Subcutaneous abdominal adipose tissue (tissue), 5 donors: Measurements from ENCODE around the gene MYO6.

Experiments used
- H3K27ac ChIP-seq: one replicate; pipeline ENCODE4 v1.7.0; 2013; ENCODE audit warnings: low read depth, mild to moderate bottlenecking, inconsistent platforms, low read length, moderate library complexity
- H3K27me3 ChIP-seq, 5 donors: one replicate each; pipeline ENCODE4 v1.7.0; 2013; ENCODE audit warnings: low read length in 5 of 5, inconsistent platforms in 1 of 5; ENCODE audit not compliant: control insufficient read depth in 5 of 5, insufficient read depth in 4 of 5
- H3K36me3 ChIP-seq, 5 donors: one replicate each; pipeline ENCODE4 v1.7.0; 2013; ENCODE audit warnings: low read length in 5 of 5; ENCODE audit not compliant: control insufficient read depth in 5 of 5, insufficient read depth in 5 of 5
- H3K4me1 ChIP-seq, 5 donors: one replicate each; pipeline ENCODE4 v1.7.0; 2013; ENCODE audit warnings: low read length in 5 of 5, mild to moderate bottlenecking in 3 of 5, moderate library complexity in 1 of 5; ENCODE audit not compliant: control insufficient read depth in 5 of 5, insufficient read depth in 5 of 5
- H3K4me3 ChIP-seq, 5 donors: one replicate each; pipeline ENCODE4 v1.7.0; 2013; ENCODE audit warnings: low read length in 5 of 5, low read depth in 1 of 5
- H3K9ac ChIP-seq, 5 donors: one replicate each; pipeline ENCODE4 v1.7.0; 2013; ENCODE audit warnings: low read length in 5 of 5, mild to moderate bottlenecking in 4 of 5, moderate library complexity in 3 of 5
- H3K9me3 ChIP-seq, 5 donors: one replicate each; pipeline ENCODE4 v1.7.0; 2013; ENCODE audit warnings: low read length in 5 of 5; ENCODE audit not compliant: control insufficient read depth in 5 of 5
- donor health status: healthy.
- donor health status: healthy.
- donor health status: healthy.
- donor health status: healthy.
- donor health status: healthy.

Gene MYO6

DNA sequence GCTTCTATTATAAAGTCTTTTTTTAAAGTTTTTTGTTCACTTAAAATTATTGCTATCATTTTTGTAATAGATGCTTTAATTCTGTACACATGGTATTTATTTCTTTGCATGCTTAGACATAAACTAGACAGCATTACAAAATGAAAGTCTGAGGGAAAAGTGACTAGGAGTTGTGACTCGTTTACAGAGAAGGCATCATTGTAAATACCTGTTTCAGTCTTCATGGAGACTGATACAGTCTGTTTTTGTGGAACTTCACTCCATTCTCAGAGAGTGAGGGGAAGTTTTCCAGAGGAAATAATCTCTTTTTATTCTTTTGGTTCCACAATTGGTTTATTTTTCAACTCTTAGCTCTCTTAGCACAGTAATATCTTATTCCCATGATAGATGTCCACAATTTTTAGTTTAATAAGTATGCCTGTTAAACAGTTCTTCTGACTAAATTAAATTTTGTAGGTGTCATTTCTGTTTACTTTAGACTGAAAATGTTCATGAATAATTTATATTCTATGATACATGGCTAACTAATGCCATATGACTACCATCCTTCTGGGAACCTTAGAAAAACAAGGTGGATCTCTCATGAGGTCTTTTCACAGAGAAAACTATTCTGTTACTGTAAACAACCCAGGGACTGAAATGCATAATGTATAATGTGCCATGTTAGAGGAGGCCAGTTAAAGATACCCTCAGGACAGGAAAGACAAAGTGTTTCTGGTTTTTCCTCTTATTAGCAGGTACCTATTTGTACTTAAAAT, 69.2 kb downstream of the MYO6 start:
- Histone ChIP-seq H3K4me1 (no peaks in the 10 kb centered on the region), H3K9ac (no peak overlapping the region), H3K4me3 (no peak overlapping the region), H3K36me3 (peaks cover 0 to 8% (median 3%) of the 10 kb centered on the region in 5 donors), H3K9me3 (no peaks in the 10 kb centered on the region), H3K27ac (no peak overlapping the region), H3K27me3 (no peaks in the 10 kb centered on the region)

DNA sequence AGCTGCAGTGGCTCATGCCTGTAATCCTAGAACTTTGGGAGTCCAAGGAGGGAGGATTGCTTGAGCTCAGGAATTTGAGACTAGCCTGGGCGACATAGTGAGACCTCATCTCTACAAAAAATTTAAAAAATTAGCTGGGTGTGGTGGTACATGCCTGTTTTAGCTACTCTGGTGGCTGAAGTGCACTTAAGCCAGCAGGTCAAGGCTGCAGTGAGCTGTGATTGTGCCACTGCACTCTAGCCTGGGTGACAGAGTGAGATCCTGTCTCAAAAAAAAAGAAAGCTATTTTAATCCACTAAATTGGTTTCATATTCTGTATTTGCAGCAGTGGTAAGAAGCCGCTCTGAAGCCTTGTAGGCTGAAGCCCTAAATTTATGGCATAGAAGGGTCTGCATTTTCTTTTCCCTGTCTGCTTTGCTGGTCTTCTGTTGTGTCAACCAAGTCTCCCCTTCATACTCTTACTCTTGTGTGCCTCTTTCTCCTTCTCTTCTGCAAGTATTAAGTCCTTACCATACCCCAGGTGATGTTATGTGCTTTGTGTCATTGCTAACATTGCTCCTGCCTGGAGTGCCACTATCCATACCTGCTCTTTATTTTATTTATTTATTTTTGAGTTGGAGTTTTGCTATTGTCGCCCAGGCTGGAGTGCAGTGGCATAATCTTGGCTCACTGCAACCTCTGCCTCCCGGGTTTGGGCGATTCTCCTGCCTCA, 70.9 kb downstream of the MYO6 start:
- Histone ChIP-seq H3K27me3 (no peaks in the 10 kb centered on the region), H3K36me3 (peaks cover 0 to 7% (median 2%) of the 10 kb centered on the region in 5 donors), H3K4me3 (no peak overlapping the region), H3K9ac (no peak overlapping the region), H3K27ac (no peak overlapping the region), H3K4me1 (no peaks in the 10 kb centered on the region), H3K9me3 (no peaks in the 10 kb centered on the region)

DNA sequence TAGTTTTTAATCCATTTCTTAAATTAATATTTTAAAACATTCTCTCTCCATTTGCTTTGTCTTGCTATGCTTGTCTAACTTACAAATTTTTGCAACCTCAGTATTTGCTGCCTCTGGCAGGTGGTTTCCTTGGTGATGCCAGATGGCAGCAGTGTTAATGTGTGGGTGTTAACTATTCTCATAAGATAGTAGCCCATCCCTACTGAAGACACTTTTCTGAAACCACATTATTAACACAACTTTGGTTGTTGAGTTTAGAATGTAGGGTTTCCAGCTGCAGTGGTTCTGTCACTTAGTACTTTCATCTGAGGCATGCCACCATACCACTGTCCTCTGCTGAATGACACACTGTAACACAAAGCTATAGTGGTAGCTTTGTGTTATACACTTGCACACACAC, 75.1 kb downstream of the MYO6 start:
- no peaks in the 10 kb centered on the region for H3K27me3 ChIP-seq
- H3K36me3 ChIP-seq, result peaks cover 0 to 7% (median 2%) of the 10 kb centered on the region in 5 donors
- H3K9me3 ChIP-seq, result no peaks in the 10 kb centered on the region
- no peak overlapping the region for H3K4me3 ChIP-seq
- no peak overlapping the region for H3K27ac ChIP-seq
- H3K4me1 ChIP-seq, result no peaks in the 10 kb centered on the region
- no peak overlapping the region for H3K9ac ChIP-seq

- Histone ChIP-seq H3K36me3 (peaks cover 2 to 11% (median 3%) of the 10 kb centered on the region in 5 donors), H3K9me3 (no peaks in the 10 kb centered on the region), H3K4me3 (no peak overlapping the region), H3K4me1 (no peaks in the 10 kb centered on the region), H3K27ac (no peak overlapping the region), H3K9ac (no peak overlapping the region), H3K27me3 (no peaks in the 10 kb centered on the region)
Measured at GRCh38 chr6:75827163-75827562, 78.1 kb downstream of the MYO6 start.

DNA sequence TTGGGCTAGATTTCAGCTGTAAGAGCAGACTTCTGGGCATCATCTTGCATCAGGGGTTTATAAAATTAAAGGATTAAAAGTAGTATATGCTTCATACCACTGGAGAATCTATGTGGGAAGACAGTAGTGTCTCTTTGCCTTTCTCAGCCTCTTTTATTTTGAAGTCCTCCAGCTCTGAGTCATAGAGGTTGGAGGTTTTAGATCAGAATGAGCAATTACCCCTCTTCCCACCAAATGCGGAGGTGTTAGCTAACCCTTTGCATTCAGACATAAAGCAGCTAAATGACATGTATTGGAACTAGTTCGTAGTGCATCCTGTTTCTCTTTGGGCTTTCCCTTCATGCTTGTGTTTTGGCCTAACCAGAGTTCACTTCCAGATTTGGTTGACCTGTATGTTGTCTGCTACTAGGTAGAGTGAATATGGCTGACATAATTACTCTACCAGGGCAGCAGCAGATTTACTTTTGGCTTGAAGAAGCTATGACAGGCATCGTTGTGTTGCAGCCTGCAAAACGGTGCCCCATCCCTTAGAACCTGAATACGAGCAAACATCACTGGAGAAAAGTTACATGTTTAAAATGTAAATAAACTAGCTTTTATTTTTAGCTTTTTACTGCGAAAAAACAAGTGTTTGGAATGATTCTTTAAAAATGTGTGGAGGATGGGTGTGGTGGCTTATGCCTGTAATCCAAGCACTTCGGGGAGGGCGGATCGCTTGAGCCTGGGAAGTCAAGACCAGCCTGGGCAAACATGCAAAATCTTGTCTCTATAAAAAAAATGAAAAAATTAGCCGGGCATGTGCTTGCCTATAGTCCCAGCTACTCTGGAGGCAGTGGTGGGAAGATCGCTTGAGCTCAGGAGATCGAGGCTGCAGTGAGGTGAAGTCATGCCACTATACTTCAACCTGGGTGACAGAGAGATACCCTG, 82.2 kb downstream of the MYO6 start:
- no peaks in the 10 kb centered on the region for H3K9me3 ChIP-seq
- no peaks in the 10 kb centered on the region for H3K4me1 ChIP-seq
- no peak overlapping the region for H3K27ac ChIP-seq
- H3K36me3 ChIP-seq, result peaks cover 7 to 17% (median 15%) of the 10 kb centered on the region in 5 donors
- H3K27me3 ChIP-seq, result no peaks in the 10 kb centered on the region
- no peak overlapping the region for H3K9ac ChIP-seq
- H3K4me3 ChIP-seq, result no peak overlapping the region

DNA sequence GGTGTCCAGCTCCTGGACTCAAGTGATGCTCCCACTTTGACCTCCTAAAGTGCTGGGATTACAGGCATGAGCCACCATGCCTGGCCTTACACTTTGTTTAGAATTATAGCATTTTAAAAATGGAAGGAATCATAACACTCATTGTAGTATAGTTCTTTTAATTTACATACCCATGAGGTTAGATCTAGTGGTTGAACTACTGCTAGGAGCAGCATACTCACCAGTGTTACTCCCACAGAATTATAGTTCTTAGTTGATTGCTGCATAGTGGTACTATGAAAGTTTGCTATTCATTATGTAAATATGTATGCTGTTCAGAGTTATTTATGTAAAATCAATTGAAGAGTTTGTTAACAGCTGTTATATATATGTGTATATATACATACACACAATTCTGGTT, 85.4 kb downstream of the MYO6 start:
- Histone ChIP-seq H3K27me3 (no peaks in the 10 kb centered on the region), H3K9me3 (no peaks in the 10 kb centered on the region), H3K4me1 (no peaks in the 10 kb centered on the region), H3K9ac (no peak overlapping the region), H3K27ac (no peak overlapping the region), H3K36me3 (peaks cover 14 to 19% (median 17%) of the 10 kb centered on the region in 5 donors), H3K4me3 (no peak overlapping the region)

DNA sequence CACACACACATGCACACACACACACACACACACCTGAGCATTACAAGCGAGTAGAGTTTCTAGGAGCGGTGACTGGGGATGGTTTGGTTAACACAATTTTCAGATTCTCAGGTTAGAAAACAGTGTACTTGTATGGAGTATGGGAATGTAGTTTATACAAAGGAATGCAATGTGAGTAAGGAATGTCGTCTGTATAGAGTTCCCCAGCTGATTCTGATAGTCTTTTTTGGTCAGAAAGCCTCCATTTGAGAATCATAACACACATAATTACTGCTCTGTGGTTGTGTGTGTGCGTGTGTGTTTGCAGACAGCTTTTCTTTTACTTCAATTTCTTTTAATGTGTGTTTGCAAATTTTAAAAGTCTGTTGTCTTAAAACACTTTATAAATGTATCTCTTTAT, 93.2 kb downstream of the MYO6 start:
- H3K36me3 ChIP-seq, result peaks cover 5 to 15% (median 11%) of the 10 kb centered on the region in 5 donors
- H3K27me3 ChIP-seq, result no peaks in the 10 kb centered on the region
- no peaks in the 10 kb centered on the region for H3K9me3 ChIP-seq
- H3K27ac ChIP-seq, result no peak overlapping the region
- H3K4me3 ChIP-seq, result no peak overlapping the region
- H3K4me1 ChIP-seq, result peaks cover 0 to 11% (median 1%) of the 10 kb centered on the region in 5 donors
- no peak overlapping the region for H3K9ac ChIP-seq

DNA sequence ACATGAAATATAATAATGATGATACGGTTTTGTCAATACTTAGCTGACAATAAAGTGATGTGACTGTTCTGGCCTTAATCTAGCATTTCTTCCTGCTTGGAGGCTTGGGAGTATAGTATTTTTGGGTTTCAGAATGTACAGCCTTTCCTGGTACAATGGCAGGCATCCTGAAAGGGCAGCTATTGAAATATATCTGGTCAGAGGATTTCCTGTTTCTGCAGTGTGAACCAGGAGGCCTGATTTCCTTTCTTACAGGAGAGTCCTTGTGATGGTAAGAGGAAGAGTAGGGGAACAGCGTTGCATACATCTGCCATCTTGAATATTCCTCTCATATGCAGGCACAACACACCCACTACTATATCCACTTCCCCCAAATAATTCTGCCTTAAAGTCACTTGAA, 93.7 kb downstream of the MYO6 start:
- Histone ChIP-seq H3K4me3 (no peak overlapping the region), H3K27ac (no peak overlapping the region), H3K4me1 (peaks cover 0 to 11% (median 1%) of the 10 kb centered on the region in 5 donors), H3K9me3 (no peaks in the 10 kb centered on the region), H3K9ac (no peak overlapping the region), H3K36me3 (peaks cover 5 to 12% (median 10%) of the 10 kb centered on the region in 5 donors), H3K27me3 (no peaks in the 10 kb centered on the region)

- Histone ChIP-seq H3K27me3 (no peaks in the 10 kb centered on the region), H3K36me3 (peaks cover 5 to 12% (median 10%) of the 10 kb centered on the region in 5 donors), H3K4me3 (no peak overlapping the region), H3K9ac (no peak overlapping the region), H3K4me1 (peaks cover 0 to 11% (median 1%) of the 10 kb centered on the region in 5 donors), H3K9me3 (no peaks in the 10 kb centered on the region), H3K27ac (no peak overlapping the region)
Measured at GRCh38 chr6:75843396-75843795, 94.4 kb downstream of the MYO6 start.
